M059J (cell line): Measurements from ENCODE around the gene DVL3. TPM values are rescaled to one million over a fixed set of nuclear protein-coding genes. Genes with fewer than 3 reads are reported as not detected.

Source experiments
- DNase-seq: peaks from one replicate; pipeline ENCODE4 v3.0.0-alpha.2; 2012; ENCODE audit warnings: low read depth
- total RNA-seq: library from RNA; depleted of rRNA; stranded (reverse); fragments of >200 nt; shearing (Covaris generic); gene quantifications from 2 replicates; pipeline ENCODE4 v1.2.3, GENCODE V29; 2014

Gene DVL3
- total RNA-seq, 1 experiment from 2014 or later: 30.3 TPM

- peak; percentile 98 for DNase-seq
Measured at GRCh38 chr3:184176377-184177330, 21.5 kb downstream of the DVL3 start.

GRCh38 chr3:184177331-184177731 lies 22.2 kb downstream of the DVL3 start:
- DNase-seq: no peak

DNA sequence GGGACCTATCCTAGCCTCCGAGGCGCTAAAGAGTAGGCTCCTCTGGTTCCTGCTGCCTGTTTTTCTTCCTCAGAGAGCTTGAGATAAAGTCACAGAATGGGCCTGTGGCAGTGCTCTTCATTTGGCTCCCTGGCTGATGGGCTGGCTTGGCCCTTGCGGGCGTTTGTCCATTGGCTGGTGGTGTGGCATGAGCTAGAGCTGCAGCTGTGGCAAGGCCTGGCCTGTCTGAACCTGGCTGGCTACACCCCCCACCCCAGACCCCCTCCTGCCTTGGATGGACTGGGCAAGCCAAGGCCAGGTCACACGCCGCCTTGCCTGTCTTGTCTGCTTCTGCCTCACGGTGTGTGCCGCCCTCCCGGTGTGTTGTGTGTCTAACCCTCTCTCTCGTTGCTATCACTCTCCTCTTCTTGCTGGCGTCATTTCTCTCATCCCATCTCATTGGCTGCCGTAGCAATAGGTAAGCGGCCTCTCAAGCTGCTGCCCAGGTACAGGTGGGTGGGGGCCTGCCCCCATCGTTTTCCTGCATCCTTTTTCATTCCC lies 22.7 kb downstream of the DVL3 start:
- DNase-seq: no peak

DNA sequence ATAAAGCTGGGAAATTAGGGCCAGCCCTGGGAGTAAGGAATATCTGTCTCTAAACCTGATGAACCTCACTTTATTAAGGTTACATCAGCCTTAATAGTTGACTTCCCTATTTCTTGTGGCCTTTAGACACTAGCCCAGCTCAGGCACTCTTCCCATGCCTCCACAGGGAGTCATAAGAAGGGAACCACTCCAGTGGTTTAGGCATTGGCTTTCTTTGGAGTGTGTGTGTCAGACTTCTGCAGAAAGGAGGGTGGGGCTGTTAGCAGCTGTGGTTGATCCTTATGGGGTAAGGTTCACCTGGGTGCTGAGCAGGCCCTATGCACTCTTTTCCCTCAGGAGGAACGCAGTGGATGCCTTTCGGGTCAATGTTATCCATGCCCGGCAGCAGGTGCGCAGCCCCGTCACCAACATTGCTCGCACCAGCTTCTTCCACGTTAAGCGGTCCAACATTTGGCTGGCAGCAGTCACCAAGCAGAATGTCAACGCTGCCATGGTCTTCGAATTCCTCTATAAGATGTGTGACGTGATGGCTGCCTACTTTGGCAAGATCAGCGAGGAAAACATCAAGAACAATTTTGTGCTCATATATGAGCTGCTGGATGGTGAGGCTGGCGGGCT lies 23.5 kb downstream of the DVL3 start:
- no peak for DNase-seq

DNA sequence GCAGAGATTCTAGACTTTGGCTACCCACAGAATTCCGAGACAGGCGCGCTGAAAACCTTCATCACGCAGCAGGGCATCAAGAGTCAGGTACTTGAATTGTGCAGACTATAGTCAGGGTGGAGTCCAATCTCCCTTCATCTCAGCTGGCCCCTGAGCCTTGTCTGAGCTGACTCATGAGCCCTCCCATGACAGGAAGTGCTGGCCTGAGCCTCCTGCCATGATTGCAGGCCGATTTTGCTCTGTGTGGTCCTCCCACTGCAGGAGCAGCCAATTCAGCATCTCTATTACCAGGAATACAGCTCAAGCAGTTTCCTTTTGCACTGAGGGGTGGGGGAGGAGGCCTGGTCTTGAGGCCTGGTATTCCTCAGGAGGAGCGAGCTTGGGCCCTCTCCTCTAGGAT lies 25.0 kb downstream of the DVL3 start:
- peak; percentile 60 for DNase-seq

GRCh38 chr3:184181596-184181995 lies 26.4 kb downstream of the DVL3 start:
- DNase-seq: no peak

GRCh38 chr3:184183679-184184078 lies 28.5 kb downstream of the DVL3 start:
- DNase-seq: no peak

- DNase-seq: no peak
Measured at GRCh38 chr3:184184546-184185230, 29.5 kb downstream of the DVL3 start.

- DNase-seq: peak; percentile 99
Measured at GRCh38 chr3:184185461-184186183, 30.4 kb downstream of the DVL3 start.

DNA sequence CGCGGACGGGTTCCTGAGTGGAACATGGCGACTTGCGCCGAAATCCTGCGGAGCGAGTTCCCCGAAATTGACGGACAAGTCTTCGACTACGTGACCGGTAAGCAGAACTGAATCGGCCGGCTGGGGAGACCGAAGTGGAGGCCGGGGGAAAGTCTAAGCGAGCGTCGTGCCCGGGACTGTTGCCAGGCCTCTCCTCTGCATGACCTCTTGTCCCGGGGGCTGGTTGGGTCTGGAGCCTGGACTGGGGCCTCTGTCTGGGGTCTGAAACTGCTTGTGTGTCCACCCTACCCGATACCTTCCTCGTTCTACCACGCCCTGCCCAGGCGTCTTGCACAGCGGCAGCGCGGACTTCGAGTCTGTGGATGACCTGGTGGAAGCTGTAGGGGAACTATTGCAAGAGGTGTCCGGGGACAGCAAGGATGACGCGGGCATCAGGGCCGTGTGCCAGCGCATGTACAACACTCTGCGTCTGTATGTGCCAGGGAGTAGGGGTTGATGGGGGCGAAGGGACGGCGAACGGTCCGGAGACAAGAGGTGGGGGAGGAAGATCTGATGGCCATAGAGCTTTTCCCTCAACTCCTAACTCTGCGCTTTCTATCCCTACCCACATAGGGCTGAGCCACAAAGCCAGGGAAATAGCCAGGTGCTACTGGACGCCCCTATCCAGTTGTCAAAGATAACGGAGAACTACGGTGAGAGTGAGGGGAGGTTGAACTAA lies 31.2 kb downstream of the DVL3 start, which contains the start of gene ABCF3:
Gene ABCF3, plus strand, starts transcription at position 16 of the 718 bp plus-strand sequence. Its CDS starts 9 bp downstream, at position 25.
- peak; percentile 51 for DNase-seq

- no peak for DNase-seq
Measured at GRCh38 chr3:184186902-184187207, 31.7 kb downstream of the DVL3 start.

DNA sequence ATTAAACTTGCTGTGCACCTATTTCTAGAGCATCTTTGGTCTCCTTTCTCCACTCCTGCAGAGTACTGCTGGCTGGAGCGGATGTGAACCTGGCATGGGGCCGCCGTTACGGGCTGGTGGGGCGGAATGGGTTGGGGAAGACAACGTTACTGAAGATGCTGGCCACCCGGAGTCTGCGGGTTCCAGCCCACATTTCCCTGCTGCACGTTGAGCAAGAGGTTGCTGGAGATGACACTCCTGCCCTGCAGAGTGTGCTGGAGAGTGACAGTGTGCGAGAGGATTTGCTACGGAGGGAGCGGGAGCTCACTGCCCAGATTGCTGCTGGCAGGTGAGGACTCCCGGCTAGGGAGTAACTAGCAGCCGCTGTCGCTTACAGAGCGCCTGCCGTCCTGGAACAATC lies 32.9 kb downstream of the DVL3 start:
- DNase-seq: no peak

GRCh38 chr3:184189421-184189820 lies 34.2 kb downstream of the DVL3 start:
- DNase-seq: no peak

DNA sequence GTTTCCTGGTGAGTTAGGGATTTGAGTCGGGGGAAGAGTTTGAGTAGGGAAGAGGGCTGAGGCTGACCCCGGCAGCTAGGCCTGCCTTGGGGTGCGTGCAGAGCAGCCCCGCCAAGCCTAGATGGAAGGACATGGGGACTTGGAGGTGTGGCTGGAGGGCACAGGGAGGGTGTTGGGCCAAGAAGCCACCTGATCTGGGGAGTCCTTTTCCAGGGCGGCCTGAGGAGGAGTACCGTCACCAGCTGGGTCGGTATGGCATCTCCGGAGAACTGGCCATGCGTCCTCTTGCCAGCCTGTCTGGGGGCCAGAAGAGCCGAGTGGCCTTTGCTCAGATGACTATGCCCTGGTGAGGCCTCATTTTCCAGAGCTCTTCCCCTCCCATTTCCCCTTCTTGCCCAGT lies 37.7 kb downstream of the DVL3 start:
- DNase-seq: no peak

- DNase-seq: no peak
Measured at GRCh38 chr3:184193991-184194539, 38.9 kb downstream of the DVL3 start.

DNA sequence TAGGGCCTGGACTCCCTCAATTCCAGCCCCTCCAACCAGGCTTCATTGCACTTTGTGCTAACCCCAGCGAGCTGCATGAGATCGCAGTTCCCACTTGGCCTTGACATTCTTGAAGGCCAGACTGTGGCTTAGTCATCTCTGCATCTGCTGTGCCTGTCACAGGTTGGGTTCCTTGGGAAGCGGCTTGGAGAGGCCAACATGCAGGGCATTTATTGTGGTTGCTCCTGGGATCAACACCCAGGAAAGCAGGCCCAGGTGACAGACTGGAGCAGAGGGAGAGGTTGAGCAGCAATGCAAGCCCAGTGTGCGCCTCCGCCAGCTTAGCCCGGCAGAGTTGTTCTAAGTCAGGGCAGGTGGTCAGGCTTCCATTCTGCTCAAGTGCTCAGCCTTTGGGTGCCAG lies 41.4 kb downstream of the DVL3 start:
- peak; percentile 18 for DNase-seq

GRCh38 chr3:184198509-184198908 lies 43.3 kb downstream of the DVL3 start:
- no peak for DNase-seq

GRCh38 chr3:184200825-184201224 lies 45.6 kb downstream of the DVL3 start:
- DNase-seq: no peak

GRCh38 chr3:184203526-184203925 lies 48.3 kb downstream of the DVL3 start:
- DNase-seq: no peak

DNA sequence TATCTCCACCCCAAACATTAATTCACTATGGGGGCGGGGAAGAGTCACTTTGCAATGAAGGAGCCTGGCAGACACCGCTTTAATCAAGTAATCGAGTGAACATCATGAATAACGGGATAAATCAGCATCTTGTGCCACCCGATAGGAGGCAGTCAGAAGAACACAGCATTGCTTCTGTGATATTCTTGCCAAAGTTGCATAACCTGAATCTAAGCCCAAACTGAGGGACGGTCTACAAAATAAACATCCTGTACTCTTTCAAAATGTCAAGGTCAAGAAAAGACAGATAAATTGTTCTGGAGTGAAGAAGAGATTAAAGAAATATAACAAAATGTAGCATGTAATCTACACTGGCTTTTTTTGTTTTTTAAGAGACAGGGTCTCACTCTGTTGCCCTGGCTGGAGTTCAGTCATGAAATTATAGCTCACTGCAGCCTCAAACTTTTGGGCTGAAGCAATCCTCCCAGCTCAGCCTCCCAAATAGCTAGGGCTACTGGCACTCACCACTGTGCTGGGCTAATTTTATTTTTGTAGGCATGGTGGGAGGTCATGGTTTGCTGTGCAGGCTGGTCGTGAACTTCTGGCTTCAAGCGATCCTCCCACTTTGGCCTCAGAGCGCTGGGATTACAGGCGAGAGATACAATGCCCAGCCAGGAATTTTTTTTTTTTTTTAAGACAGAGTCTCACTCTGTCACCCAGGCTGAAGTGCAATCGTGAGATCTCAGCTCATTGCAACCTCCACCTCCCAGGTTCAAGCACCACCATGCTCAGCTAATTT lies 54.2 kb downstream of the DVL3 start:
- DNase-seq: no peak
